GM18909 (cell line): Measurements from ENCODE around the gene ITM2A.

Experiments
- ATAC-seq: cut with Tn5 transposase; IDR thresholded peaks from one replicate; pipeline ENCODE4 v1.9.1; 2021; ENCODE audit warnings: mild to moderate bottlenecking; ENCODE audit not compliant: unreplicated experiment, poor library complexity

Gene ITM2A

GRCh38 chrX:79325263-79325958 lies 41.7 kb downstream of the ITM2A start:
- no peak for ATAC-seq
